CD4-positive, alpha-beta memory T cell (primary cell): Measurements from ENCODE around the gene ZNF888. TPM values are rescaled to one million over a fixed set of nuclear protein-coding genes. Genes with fewer than 3 reads are reported as not detected.

Experiments used
- CTCF ChIA-PET: fragments of 350-600 bp; sonication (Branson Sonifier 250); formaldehyde crosslinking; loops from one replicate; lab custom pipeline; 2021; ENCODE audit warnings: inconsistent platforms; ENCODE audit not compliant: partially characterized antibody; lab: Charles Lee
- POLR2A ChIA-PET: fragments of 350-600 bp; sonication (Branson Sonifier 250); formaldehyde crosslinking; loops from one replicate; lab custom pipeline; 2021; ENCODE audit not compliant: partially characterized antibody; lab: Charles Lee
- DNase-seq, 5 donors: peaks; one replicate each; pipeline versions ENCODE4 v3.0.0 to v3.0.0-alpha.2; 2020 to 2022; ENCODE audit warnings: mixed read lengths in 1 of 5
- H3K27ac ChIP-seq: one replicate; pipeline ENCODE4 v1.7.0; 2013; ENCODE audit warnings: low read depth, low read length
- H3K27me3 ChIP-seq: 2 replicates; pipeline ENCODE4 v1.7.0; 2013; ENCODE audit warnings: mild to moderate bottlenecking, low read length, moderate library complexity; ENCODE audit not compliant: insufficient read depth
- H3K36me3 ChIP-seq: 2 replicates; pipeline ENCODE4 v1.7.0; 2013; ENCODE audit warnings: mild to moderate bottlenecking, low read length, moderate library complexity; ENCODE audit not compliant: insufficient read depth
- H3K4me1 ChIP-seq: 2 replicates; pipeline ENCODE4 v1.7.0; 2013; ENCODE audit warnings: mild to moderate bottlenecking, low read length, moderate library complexity; ENCODE audit not compliant: insufficient read depth
- H3K4me3 ChIP-seq, 2 donors: one replicate each; pipeline ENCODE4 v1.7.0; 2013; ENCODE audit warnings: low read length in 2 of 2, mild to moderate bottlenecking in 1 of 2
- H3K9me3 ChIP-seq, 2 donors: one replicate each; pipeline ENCODE4 v1.7.0; 2013; ENCODE audit warnings: low read length in 2 of 2, control low read depth in 1 of 2; ENCODE audit not compliant: control insufficient read depth in 1 of 2
- H3K27ac Mint-ChIP-seq, 7 donors: one replicate each; pipeline ENCODE4 v1.8.0; 2020 to 2021; ENCODE audit warnings: mixed read lengths in 7 of 7, mild to moderate bottlenecking in 6 of 7, inconsistent platforms in 3 of 7, moderate library complexity in 3 of 7
- H3K27me3 Mint-ChIP-seq, 2 donors: one replicate each; pipeline ENCODE4 v1.8.0; 2020 to 2021; ENCODE audit warnings: mixed read lengths in 2 of 2
- H3K36me3 Mint-ChIP-seq, 2 donors: one replicate each; pipeline ENCODE4 v1.8.0; 2020 to 2021; ENCODE audit warnings: mixed read lengths in 2 of 2, inconsistent platforms in 1 of 2, mild to moderate bottlenecking in 1 of 2
- H3K4me1 Mint-ChIP-seq, 4 donors: one replicate each; pipeline ENCODE4 v1.8.0; 2020 to 2021; ENCODE audit warnings: mixed read lengths in 4 of 4, mild to moderate bottlenecking in 1 of 4
- H3K4me3 Mint-ChIP-seq, 8 donors: one replicate each; pipeline ENCODE4 v1.8.0; 2020 to 2021; ENCODE audit warnings: mixed read lengths in 8 of 8, mild to moderate bottlenecking in 7 of 8, moderate library complexity in 6 of 8, inconsistent platforms in 3 of 8
- H3K9me3 Mint-ChIP-seq, 8 donors: one replicate each; pipeline ENCODE4 v1.8.0; 2020 to 2021; ENCODE audit warnings: mixed read lengths in 8 of 8, mild to moderate bottlenecking in 5 of 8, inconsistent platforms in 3 of 8, moderate library complexity in 1 of 8
- intact Hi-C: fragments of 100-400 bp; cut with micrococcal nuclease; formaldehyde crosslinking; loops from one replicate; pipeline ENCODE4 v1.15.1; 2023
- polyA plus RNA-seq, 2 donors: library from polyadenylated mRNA; unstranded; fragments of 300-500 nt; fragmentation: Illumina TruSeq; gene quantifications; one replicate each; pipeline ENCODE4 v1.2.3, GENCODE V29; 2021
- total RNA-seq, 2 experiments: library from RNA; stranded (reverse); gene quantifications; one replicate each; pipeline ENCODE4 v1.2.3, GENCODE V29; 2021

The ZNF888 gene
- total and polyA plus RNA-seq, 4 experiments from 2014 or later: 1.2 to 11.4 (median 6.8) TPM

DNA sequence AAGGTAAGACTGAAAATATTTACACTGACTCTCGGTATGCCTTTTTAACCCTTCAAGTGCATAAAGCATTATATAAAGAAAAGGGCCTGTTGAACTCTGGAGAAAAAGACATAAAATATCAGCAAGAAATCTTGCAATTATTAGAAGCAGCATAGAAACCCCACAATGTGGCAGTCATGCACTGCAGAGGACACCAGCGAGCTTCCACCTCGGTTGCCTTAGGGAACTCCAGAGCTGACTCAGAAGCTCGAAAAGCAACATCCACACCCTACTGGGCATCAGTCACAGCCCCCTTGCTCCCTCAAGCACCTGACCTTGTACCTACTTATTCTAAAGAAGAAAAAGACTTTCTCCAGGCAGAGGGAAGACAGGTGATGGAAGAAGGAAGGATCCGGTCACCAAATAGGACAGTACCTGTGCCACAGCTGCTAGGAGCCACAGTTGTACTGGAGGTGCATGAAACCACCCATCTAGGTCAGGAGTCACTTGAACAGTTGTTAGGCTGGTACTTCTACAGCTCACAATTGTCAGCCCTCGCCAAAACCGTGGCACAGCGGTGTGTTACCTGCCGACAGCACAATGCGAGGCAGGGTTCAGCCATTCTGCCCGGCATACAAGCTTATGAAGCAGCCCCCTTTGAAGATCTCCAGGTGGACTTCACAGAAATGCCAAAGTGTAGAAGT, 36.5 kb upstream of the ZNF888 start:
- H3K9me3 Mint-ChIP-seq: peaks cover 4 to 76% (median 53%) of the 10 kb centered on the region in 8 donors
- intact Hi-C loops: loop anchor here (5.0 to 10.0 kb wide), 2 partner anchors 235 to 322 kb away; partner anchors contain the start of genes ZNF665 and ZNF83
- ChIA-PET CTCF (interaction anchor here (0.8 to 1.2 kb wide), 2 partner anchors 62 to 224 kb away, joined by 3 to 4 read pairs; no protein-coding TSS in a partner anchor), POLR2A (no interaction called here)
- Histone ChIP-seq H3K36me3 (peaks cover 22% of the 10 kb centered on the region), H3K27me3 (no peaks in the 10 kb centered on the region), H3K9me3 (peaks cover 8 to 64% of the 10 kb centered on the region in 2 donors), H3K4me3 (no peak overlapping the region), H3K27ac (no peak overlapping the region), H3K4me1 (peaks cover 25% of the 10 kb centered on the region)
- peaks cover 13 to 34% (median 24%) of the 10 kb centered on the region in 4 donors for H3K4me1 Mint-ChIP-seq
- peaks cover 61 to 76% of the 10 kb centered on the region in 2 donors for H3K36me3 Mint-ChIP-seq
- no peak for DNase-seq
- peak overlapping the region in 2 of 8 donors; percentile 8 to 15 for H3K4me3 Mint-ChIP-seq
- no peak overlapping the region for H3K27ac Mint-ChIP-seq
- no peaks in the 10 kb centered on the region for H3K27me3 Mint-ChIP-seq

DNA sequence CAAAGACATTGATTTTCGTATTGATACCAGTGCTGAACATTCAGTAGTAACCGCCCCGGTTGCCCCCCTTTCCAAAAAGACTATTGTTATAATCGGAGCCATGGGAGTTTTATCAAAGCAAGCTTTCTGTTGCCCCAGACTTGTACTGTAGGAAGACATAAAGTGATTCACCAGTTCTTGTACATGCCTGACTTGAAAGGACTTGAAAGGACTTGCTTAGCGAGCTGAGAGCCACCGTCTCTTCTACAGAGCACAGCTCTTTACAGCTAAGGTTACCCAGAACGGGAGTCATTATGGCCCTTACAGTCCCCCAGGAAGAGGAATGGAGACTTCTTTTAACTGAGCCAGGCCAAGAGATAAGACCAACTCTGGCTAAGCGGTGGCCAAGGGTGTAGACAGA, 34.4 kb upstream of the ZNF888 start:
- Mint-ChIP-seq H3K27me3 (no peaks in the 10 kb centered on the region), H3K4me3 (peak overlapping the region in 1 of 8 donors; percentile 8), H3K9me3 (peaks cover 4 to 88% (median 70%) of the 10 kb centered on the region in 8 donors), H3K36me3 (peaks cover 78 to 85% of the 10 kb centered on the region in 2 donors), H3K27ac (no peak overlapping the region), H3K4me1 (peaks cover 3 to 20% (median 12%) of the 10 kb centered on the region in 4 donors)
- H3K9me3 ChIP-seq: peaks cover 8 to 77% of the 10 kb centered on the region in 2 donors
- peaks cover 35% of the 10 kb centered on the region for H3K36me3 ChIP-seq
- no peak overlapping the region for H3K4me3 ChIP-seq
- peaks cover 17% of the 10 kb centered on the region for H3K4me1 ChIP-seq
- ChIA-PET POLR2A (interaction anchor here (1.0 kb wide), 1 partner anchor 929 kb away, joined by 3 read pairs; the partner anchor contains the start of gene ZNF614), CTCF (no interaction called here)
- no peak overlapping the region for H3K27ac ChIP-seq
- DNase-seq: no peak
- H3K27me3 ChIP-seq: no peaks in the 10 kb centered on the region
- intact Hi-C loops: no loop called here

DNA sequence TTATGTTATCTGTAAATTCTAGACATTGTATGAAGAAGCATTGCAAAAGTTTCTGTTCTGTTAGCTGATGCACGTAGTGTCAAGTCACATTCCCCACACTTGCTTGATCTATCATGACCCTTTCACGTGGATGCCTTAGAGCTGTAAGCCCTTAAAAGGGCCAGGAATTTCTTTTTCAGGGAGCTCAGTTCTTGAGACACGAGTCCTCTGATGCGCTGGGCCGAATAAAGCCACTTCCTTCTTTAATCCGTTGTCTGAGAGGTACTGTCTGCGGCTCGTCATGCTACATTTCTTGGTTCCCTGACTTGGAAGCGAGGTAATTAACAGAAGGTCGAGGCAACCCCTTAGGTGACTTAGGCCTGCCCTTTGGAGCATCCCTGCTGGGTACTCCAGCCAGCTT, 33.7 kb upstream of the ZNF888 start:
- Histone ChIP-seq H3K4me3 (no peak overlapping the region), H3K4me1 (peaks cover 14% of the 10 kb centered on the region), H3K9me3 (peaks cover 8 to 83% of the 10 kb centered on the region in 2 donors), H3K36me3 (peaks cover 41% of the 10 kb centered on the region), H3K27ac (no peak overlapping the region), H3K27me3 (no peaks in the 10 kb centered on the region)
- H3K4me3 Mint-ChIP-seq: no peak overlapping the region
- peak overlapping the region in 1 of 7 donors; percentile 12 for H3K27ac Mint-ChIP-seq
- peaks cover 8 to 94% (median 75%) of the 10 kb centered on the region in 8 donors for H3K9me3 Mint-ChIP-seq
- intact Hi-C loops: no loop called here
- ChIA-PET POLR2A (interaction anchor here (1.0 kb wide), 1 partner anchor 928 kb away, joined by 3 read pairs; the partner anchor contains the start of gene ZNF614), CTCF (no interaction called here)
- no peaks in the 10 kb centered on the region for H3K27me3 Mint-ChIP-seq
- no peak for DNase-seq
- H3K4me1 Mint-ChIP-seq: peaks cover 2 to 14% (median 8%) of the 10 kb centered on the region in 4 donors
- peaks cover 85% of the 10 kb centered on the region in 2 donors for H3K36me3 Mint-ChIP-seq

DNA sequence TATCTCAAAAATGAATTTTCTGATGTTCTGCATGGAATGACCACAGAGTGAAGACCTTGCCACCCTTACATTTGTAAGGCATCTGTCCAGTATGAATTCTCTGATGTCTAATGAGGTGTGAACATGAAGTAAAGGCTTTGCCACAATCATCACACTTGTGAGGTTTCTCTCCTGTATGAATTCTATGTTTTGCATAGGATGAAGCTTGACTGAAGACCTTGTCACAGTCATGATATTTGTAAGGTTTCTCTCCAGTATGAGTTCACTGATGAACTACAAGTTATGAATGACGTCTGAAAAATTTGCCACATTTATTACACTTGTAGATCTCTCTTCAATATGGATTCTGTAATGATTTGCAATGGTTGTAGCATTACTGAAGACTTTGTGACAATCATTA, 26.2 kb upstream of the ZNF888 start:
- ChIA-PET POLR2A (no interaction called here), CTCF (no interaction called here)
- peaks cover 4 to 83% (median 74%) of the 10 kb centered on the region in 8 donors for H3K9me3 Mint-ChIP-seq
- no peak overlapping the region for H3K27ac Mint-ChIP-seq
- no peak for DNase-seq
- Histone ChIP-seq H3K36me3 (peaks cover 29% of the 10 kb centered on the region), H3K4me3 (no peak overlapping the region), H3K27ac (no peak overlapping the region), H3K4me1 (no peaks in the 10 kb centered on the region), H3K9me3 (peaks cover 10 to 60% of the 10 kb centered on the region in 2 donors), H3K27me3 (no peaks in the 10 kb centered on the region)
- intact Hi-C loops: no loop called here
- H3K36me3 Mint-ChIP-seq: peaks cover 47 to 49% of the 10 kb centered on the region in 2 donors
- H3K27me3 Mint-ChIP-seq: no peaks in the 10 kb centered on the region
- H3K4me3 Mint-ChIP-seq: no peak overlapping the region
- no peaks in the 10 kb centered on the region for H3K4me1 Mint-ChIP-seq

DNA sequence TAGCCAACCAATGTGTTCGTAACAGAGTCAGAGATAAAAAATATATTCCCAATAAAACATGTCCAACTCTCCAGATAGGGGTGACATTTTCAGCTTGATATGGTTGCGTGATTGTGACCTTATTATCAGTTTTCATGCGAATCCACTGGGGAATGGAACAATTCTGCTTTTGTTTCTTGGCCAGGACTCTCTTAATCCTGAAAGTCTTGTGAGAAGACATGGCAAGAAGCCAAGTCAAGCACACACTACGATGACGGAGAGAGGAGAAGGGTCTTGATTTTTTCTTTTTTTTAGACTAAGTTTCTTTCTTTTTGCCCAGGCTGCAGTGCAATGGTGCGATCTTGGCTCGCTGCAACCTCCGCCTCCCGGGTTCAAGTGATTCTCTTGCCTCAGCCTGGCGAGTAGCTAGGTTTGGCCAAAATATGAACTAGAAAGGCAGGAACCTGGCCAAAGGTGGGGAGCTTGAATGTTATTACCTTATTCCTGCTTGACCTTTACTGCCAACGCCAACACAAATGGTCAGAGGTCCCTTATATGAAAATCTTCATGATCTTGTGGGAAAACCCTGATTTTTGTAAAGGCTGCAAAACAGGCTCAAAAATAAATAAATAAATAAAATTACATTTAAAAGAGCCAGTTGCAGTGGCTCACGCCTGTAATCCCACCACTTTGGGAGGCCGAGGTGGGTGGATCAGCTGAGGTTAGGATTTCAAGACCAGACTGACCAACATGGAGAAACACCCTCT, 25.0 kb upstream of the ZNF888 start:
- Mint-ChIP-seq H3K27ac (no peak overlapping the region), H3K27me3 (no peaks in the 10 kb centered on the region), H3K4me3 (no peak overlapping the region), H3K9me3 (peaks cover 4 to 76% (median 69%) of the 10 kb centered on the region in 8 donors), H3K4me1 (peaks cover 0 to 4% (median under 1%) of the 10 kb centered on the region in 4 donors), H3K36me3 (peaks cover 39 to 42% of the 10 kb centered on the region in 2 donors)
- DNase-seq: no peak
- H3K27ac ChIP-seq: no peak overlapping the region
- H3K4me1 ChIP-seq: no peaks in the 10 kb centered on the region
- H3K36me3 ChIP-seq: peaks cover 26% of the 10 kb centered on the region
- peaks cover 10 to 56% of the 10 kb centered on the region in 2 donors for H3K9me3 ChIP-seq
- POLR2A ChIA-PET: no interaction called here
- no peaks in the 10 kb centered on the region for H3K27me3 ChIP-seq
- intact Hi-C loops: no loop called here
- CTCF ChIA-PET: no interaction called here
- no peak overlapping the region for H3K4me3 ChIP-seq

DNA sequence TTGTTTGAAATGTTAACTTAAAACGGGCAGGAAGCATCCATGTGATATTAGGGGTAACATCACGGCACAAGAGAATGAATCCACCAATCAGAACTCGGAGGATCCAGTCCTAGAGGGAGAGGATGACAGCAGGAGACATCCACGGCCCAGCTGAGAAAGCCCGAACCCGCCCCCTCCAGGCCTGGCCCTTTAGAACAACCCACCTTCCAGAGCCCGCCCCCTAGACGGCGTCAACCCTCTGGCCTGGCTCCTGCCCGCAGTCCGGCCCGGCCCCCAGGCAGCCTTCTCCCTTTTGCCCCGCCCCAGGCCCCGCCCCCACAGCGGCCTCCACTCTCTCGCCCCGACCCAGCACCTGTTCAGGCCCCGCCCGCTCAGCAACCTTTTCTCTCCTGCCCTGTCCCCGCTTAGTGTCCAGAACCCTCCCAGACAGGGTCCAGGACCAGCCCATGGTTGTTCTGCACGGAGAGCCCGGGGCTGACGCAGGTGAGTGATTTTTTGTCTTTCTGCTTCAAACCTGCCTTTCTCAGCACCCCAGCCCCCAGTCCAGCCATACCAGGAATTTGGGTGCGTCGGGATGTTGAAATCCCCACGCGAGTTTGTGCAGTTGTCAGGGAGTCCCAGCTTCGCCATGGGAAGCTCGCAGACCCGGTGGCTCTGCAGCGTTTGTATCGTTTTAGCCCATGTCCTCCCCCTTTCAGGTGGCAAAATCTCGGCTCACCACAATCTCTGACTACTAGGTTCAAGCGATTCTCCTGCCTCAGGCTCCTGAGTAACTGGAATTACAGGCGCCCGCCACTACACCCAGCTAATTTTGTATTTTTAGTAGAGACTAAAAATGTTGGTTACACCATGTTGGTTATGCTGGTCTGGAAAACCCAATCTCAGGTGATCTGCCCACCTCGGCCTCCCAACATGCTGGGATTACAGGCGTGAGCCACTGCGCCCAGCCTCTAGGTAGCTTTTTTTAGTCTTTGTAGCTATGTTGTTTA, 23.4 kb upstream of the ZNF888 start:
- H3K9me3 ChIP-seq: peaks cover 10 to 41% of the 10 kb centered on the region in 2 donors
- H3K4me3 ChIP-seq: no peak overlapping the region
- H3K4me1 ChIP-seq: peaks cover 5% of the 10 kb centered on the region
- peaks cover 3 to 13% (median 8%) of the 10 kb centered on the region in 4 donors for H3K4me1 Mint-ChIP-seq
- H3K36me3 Mint-ChIP-seq: peaks cover 24 to 39% of the 10 kb centered on the region in 2 donors
- POLR2A ChIA-PET: interaction anchor here (1.7 kb wide), 1 partner anchor 15 kb away, joined by 4 read pairs; no protein-coding TSS in a partner anchor
- no peak overlapping the region for H3K27ac ChIP-seq
- peaks cover 0 to 60% (median 56%) of the 10 kb centered on the region in 8 donors for H3K9me3 Mint-ChIP-seq
- H3K4me3 Mint-ChIP-seq: no peak overlapping the region
- no peak for DNase-seq
- H3K27me3 Mint-ChIP-seq: no peaks in the 10 kb centered on the region
- H3K27me3 ChIP-seq: no peaks in the 10 kb centered on the region
- intact Hi-C loops: no loop called here
- peaks cover 10% of the 10 kb centered on the region for H3K36me3 ChIP-seq
- no peak overlapping the region for H3K27ac Mint-ChIP-seq
- CTCF ChIA-PET: no interaction called here
